Measurements from ENCODE around the gene NTPCR.
"Not testable (repeated sequence)": the region's sequence is repeated elsewhere in the genome, so short reads cannot be mapped to it uniquely, and the experiment has no call there.

The NTPCR gene

DNA sequence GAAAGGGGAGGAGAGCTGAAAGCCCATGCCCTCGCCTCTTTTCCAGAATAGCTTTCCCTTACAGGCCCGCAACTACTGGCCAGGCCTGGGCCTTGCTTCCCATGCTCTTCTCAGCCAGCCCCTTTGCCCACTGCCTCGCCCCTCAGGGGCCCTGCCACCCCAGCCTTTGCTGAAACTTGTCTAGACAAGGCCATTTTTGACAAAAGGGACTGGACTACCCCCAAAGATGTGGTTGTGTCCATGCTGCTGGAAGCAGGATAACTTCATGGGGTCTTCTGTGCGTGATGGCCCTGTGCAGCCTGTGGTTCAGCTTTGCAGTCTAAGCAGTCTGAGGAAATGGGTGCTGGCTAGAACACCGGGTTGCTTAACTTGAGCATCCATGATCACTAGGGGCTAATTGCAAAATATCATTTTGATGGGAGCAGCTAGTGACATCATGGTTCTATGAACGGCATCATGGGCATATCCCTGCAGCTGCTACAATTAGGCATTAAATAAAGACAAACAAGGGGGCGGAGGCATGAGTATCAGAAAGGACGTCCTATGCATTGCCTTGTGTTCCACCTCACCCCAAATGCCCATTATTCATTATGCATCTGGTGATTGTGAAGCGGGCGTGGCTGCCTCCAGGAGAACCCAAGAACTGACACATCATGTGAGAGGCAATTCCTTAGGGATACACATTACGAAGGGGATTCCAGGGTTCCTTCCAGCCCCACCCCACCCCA is 36.8 kb downstream of the NTPCR start:
- no peak for DNase-seq

DNA sequence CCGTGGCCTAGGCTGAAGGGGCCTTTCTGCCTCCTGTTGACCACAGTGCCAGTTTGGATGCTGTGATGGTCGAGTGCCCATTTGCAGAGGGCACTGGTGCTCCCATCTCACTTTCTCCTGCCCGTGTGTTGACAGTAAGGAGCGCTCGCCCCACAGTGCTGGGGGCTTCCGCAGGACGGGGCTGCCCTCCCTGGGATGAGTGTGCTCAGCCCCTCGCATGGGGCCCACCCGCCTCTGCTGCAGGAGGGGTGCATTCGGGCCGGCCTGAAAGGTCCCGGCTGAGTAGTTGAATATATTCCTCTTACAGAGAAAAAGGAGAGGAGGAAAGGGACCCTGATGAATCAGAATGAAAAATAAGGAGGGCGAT is 37.3 kb downstream of the NTPCR start:
- no peak for DNase-seq

DNA sequence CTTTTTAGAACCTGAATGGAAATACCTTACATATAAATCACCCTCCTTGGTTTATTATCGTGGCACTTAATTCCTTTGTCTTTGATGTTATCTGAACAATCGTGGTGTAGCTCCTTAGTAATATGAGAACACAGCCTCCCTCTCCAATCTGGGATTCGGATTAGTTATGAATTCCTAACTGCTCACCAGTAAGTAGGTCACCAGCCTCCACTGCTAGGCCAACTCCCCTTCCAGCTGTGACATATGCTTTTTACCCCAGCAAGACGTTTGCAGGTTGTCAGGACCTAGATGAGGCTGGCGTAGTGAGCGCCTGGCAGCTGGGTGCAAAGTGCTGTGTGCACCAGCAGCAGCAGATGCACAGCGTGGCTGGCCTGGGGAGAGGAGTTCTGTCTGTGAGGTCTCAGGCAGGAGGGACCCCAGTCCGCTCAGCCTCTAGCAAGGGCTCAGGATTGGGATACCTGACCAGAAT is 38.2 kb downstream of the NTPCR start:
- no peak for DNase-seq

DNA sequence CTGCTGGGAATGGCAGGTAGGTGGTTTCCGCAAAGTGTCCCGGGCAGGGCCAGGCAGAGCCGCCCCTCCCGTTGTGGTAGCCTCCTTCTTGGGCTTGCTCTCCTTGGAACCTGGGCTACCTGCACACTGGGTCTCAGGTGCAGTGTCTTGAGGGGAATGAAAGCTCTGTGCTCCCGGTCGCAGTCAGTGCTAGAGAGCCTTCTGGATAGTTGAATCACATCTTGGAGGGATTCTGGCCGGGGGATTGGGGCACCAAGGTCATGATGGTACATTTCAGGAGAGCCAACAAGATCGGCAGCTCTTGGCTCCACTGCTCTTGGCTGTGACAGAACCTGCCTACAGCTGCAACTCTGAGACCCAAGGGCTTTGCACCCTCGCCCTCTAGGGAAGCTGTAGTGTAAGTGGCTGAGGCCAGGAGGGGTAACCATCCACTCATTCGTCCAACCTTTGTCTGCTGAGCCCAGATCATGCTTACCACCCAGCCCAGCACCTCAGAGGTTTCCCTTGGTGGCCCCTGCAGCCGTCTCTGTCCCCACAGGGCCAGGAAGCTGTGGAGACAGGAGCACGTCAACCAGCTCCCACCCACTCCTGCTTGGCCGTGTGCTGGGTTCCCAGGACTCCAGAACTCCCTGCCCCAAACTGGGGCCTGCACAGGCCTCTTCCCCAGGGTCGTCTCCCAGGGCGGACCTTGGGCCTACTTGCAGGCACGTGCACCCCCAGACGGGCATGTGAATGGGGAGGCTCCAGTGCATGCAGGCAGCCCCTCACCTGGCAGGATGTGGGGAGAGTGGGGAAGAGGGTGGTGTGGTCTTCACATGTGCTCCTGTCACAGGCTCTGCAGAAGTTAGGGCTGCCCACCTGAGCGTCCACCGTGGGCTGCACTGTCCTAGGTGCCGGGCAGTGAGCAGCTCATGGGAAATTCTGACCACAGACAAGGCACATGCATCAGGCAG is 40.0 kb downstream of the NTPCR start:
- no peak for DNase-seq

DNA sequence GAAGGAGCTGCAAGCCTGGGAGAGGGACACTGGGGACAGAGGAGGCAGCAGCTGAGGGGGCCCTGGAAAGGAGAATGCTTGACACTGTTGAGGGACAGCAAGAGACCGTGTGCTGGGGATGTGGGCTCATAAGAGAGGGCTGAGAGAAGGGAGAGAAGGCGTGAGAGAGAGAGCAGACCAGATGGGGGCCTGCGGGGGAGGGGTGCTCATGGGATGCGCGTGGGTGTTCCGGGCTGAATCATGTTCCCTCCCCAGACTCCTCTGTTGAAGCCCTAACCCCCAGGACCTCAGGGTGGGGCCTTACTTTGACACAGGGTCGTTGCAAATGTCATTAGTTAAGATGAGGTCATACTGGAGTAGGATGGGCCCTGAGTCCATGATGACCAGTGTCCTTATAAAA is 40.8 kb downstream of the NTPCR start:
- no peak for DNase-seq

DNA sequence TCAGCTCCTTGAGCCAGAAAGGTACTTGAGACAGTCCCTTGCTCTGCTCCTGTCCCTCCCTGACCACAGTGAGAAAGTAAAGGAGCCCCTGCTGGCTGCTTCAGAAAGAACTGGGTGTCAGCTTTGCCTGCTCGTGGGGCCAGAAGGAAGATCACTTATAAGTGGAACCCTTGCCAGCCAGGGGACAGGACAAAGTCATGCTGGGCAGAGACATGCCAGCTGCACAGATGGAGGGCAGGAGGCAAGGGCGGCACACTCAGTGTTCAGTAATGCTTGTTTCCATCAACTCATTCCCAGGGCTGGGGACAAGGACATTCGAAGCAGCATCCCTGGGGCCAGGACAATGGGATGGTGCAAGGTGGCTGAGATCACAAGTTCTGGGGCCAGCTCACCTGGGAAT is 41.8 kb downstream of the NTPCR start:
- no peak for DNase-seq

DNA sequence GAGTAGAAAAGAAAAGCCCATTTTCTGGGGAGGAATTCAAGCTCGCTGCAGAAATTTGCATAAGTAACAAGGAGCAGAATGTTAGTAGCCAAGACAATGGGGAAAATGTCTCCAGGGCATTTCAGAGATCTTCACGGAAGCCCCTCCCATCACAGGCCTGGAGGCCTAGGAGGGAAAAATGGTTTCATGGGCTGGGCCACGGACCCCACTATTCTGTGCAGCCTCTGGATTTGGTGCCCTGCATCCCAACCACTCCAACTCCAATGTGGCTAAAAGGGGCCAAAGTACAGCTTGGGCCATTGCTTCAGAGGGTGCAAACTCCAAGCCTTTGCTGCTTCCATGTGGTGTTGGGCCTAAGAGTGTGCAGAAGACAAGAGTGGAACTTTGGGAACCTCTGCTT is 43.1 kb downstream of the NTPCR start:
- no peak for DNase-seq

DNA sequence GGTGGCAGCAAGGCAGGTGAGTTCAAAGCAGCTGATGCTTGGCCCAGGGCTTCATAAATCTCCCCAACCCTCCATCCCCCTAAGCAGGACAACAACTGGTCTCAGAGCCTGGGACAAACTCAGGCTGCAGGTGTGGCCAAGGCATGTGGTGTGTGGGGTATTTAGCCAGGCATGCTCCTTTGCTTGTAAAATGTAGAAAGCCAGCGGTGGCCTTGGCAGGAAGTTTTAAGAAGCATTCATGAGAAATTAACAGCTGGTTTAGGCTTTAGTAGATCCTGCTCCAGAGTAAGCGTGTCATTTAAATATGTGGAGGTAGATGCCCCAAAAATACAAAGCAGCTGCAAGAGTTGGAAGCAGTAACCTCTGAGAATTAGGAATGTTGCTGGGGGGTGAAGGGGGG is 44.8 kb downstream of the NTPCR start:
- no peak for DNase-seq

DNA sequence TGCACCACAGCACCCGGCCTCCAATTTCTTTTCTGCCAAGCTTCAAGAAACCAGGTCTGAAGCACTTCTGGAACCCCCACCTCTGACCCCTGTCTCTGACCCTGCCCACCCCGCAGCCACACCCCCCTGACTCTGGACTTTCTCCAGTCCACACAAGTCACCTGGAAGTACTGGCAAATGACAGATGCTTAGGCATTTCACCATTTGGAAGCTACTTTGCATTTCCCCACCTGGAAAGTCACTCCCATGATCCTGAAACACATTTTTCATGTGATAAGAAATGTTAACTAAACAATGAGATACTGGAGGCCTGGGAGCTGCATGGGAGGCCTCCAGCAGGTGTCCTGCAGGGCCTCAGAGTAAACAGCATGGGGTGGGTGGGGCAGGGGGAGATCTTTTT is 45.7 kb downstream of the NTPCR start:
- DNase-seq: no peak

DNA sequence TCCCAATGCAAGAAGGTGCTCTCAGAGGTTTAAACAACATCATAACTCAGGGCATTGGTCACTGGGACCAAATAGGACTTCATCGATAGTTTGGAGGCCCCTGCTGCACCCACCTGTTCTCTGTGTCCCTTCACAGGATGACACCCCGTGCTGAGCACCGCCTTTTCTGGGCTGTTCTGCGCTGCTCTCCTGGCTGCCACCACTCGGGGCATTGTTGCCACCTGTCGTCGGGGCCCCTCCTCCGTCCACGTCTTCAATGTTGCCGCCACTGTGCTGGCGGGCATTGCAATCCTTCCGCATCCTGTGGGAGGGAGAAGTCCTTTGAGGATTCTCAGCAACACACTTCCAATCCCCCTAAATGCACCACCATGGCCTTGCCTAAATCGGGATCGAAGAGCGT is 47.7 kb downstream of the NTPCR start:
- DNase-seq: no peak

DNA sequence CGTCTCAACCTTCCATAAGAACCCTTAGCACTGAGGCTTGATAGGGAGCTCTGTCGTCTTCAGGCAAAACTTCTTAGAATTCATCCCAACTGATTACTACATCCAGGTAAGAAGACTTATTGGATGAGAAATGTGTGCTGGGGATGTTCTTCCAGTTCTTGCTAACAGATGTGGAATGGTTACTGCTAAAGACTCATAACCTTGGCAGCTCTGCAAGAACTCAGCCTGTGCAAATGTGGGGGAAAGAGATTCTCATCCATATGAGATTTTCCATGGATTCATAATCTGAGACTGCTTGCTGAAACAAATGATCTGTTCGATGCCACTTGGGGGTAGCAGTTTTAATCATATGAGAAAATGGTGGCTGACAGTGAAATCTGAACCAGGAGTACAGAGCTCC is 48.2 kb downstream of the NTPCR start:
- DNase-seq: no peak

DNA sequence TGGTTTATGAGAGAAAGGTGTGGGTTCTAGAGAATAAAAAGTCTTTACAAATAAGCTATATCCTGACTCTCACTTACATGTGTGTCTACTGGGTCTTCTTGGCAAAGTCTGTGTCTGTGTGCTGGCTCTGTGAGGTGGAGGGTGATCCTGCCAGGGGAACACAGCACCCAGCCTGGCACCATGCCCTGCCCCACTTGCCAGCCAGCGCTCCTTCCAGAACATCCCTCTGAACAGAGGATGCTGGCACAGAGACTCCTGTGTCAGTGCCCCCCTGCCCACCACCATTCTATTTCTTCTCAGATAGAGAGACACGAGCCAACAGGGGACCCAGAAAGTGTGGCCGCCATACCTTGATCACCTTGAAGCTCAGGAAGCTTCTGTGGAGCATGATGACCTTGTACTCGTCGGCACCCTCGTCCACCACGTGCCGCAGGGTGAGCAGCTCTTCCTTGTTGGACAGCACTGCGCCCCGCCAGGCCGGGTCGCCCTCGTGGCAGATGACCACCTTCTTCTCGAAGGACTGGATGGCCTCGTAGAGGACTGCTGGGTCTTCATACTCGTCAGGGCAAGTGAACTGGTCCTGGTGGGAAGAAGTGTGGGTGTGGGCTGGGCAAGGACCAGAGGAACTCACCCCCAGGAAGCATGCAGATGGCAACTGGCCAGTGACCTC is 49.7 kb downstream of the NTPCR start:
- DNase-seq: no peak

DNA sequence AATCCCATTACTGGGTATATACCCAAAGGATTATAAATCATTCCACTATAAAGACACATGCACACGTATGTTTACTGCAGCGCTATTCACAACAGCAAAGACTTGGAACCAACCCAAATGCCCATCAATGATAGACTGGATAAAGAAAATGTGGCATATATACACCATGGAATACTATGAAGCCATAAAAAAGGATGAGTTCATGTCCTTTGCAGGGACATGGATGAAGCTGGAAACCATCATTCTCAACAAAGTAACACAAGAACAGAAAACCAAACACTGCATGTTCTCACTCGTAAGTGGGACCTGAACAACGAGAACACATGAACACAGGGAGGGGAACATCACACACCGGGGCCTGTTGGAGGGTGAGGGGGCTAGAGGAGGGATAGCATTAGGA is 53.2 kb downstream of the NTPCR start:
- not testable (repeated sequence) for DNase-seq

DNA sequence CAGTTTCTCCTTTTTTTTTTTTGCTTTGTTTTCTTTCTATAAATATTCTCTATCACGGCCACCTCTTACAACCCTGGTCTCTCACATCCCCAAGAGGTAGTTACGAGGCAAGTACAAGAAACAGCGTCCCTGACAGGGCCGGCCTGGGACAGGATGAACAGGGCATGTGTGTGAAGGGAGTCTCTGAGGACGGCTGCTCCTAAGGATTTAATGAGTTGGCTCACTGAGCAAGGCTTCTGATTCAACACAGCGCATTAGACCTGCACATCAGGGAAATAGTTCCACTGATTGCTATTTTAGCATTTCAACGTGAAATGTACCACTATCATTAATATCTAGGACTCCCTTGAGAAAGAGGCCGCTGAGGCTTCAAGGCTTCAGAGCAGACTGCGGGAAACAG is 54.0 kb downstream of the NTPCR start:
- no peak for DNase-seq

DNA sequence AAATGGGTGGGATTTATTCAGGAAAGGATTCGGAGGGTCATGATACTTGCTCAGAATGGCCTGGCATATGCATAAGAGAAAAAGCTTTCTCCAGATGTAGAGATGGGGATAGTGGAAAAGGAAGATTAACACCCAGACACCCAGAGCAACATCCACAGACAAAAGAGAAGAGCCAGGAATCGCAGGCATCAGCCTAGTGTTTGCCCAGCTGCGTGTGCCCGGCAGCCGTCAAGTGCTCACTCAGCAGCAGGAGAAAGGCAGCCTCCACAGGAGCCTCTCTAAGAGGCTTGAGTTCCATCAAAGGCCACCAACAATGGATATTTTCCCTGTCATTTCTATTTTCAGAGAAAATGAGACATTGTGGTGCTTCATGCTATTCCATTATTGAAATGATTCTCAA is 54.7 kb downstream of the NTPCR start:
- no peak for DNase-seq

DNA sequence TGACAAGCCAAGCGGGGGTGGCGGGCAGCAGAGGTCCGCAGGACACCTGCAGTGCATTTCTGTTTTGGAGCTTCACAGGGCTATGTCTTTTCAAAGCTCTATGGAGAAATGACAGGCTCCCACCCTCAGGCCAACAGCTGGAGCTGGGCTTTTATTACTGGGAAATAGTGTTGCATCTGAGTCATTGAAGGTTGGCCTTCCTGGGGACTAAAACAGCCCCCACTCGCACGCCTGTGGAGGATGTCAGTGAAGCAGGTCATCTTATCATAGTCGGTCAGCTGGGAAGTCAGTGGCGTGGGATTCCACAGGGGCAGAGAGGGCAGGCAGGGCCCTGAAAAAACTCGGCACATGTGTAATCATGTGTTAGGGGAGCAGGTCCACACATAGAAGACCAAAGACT is 55.3 kb downstream of the NTPCR start:
- no peak for DNase-seq

DNA sequence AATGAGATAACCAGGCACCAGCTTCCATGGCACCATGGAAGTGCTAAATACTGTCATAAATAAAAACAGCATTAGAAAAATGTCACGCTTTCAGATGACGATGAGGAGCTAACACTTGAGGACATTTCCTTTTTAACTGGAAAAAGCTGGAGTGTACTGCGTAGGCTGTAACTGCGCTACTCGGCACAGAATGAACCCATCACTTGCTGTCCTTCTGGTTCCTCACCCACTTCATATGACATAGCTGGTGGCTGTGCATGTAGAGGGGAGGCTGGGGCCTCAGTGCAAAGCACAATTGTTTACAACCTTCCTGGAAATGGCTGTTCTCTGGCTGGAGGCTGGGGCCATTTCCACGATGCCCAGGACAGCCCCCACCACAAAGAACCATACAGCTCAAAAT is 55.7 kb downstream of the NTPCR start:
- DNase-seq: no peak

DNA sequence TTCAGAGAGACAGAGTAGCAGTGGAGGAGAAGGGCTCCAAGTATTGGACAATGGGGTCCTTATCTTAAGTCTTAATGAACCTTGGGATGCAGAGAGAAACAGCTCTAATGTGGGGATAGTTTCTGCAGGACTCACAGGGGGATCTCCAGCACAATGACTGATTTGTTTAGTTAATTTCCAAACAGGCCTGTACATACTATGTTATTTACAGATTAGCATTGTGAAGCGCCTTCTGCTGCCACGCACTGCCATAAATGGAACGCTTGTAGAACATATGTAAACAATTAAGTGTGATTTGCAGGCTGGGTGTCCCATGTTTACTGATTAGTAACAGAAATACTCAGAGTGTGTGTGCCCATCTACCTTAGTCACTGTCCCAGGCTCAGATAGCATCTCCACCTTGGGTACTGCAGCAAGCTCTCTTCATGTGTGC is 56.1 kb downstream of the NTPCR start:
- no peak for DNase-seq

DNA sequence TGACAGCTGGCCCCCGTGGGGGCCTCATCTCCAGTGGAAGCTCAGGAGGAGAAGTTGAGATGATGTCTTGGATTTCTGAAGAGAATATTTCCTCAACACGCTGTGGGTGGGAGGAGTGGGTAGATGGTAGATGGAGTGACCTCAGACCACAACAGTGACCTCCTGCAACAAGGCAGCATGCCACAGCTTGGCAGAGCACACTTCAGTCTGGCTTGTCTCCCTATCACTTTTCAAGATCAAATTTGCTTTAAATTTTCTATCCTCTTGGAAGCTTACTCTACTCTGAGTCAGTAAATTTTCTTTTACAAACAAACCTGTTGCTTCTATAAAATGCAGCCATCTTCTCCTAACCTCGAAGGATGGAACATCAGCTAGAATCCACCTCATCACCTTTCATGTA is 59.7 kb downstream of the NTPCR start:
- DNase-seq: no peak

DNA sequence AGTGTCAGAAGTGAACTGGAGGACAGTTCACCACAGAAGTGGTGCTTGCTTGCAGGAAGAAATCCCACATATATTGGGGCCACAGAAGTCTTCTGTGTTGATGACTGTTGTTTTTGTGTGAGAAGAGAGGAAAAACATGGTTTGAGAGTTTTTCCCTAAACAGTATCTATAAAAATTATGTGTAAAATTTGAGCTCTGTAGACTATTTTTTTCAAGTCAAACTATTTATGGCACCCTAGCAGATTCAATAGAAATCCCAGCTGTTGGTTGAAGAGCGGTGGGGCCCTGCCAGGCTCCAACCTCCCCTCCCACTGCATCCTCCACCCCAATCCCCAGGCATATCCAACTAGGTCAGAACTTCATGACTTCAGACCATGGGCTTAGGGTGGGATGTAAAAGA is 61.6 kb downstream of the NTPCR start:
- DNase-seq: no peak

DNA sequence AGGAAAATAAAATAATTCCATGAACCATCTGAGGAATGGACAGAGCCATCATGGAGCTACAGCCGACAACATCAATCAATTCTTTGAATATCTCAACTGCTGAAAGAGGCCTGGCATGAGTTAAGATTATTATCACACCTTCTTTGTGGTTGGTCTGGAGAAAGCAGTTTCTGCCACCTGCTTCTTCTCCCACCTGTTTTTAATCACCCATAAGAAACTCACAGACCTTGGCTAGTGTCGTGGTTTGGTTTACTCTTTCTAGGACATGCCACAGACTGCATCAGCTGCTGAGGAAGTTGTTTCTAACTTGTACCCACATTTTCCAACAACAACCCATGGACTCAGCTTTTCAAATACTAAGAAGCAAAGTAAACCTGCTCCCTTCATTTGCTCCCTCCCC is 65.6 kb downstream of the NTPCR start:
- no peak for DNase-seq

DNA sequence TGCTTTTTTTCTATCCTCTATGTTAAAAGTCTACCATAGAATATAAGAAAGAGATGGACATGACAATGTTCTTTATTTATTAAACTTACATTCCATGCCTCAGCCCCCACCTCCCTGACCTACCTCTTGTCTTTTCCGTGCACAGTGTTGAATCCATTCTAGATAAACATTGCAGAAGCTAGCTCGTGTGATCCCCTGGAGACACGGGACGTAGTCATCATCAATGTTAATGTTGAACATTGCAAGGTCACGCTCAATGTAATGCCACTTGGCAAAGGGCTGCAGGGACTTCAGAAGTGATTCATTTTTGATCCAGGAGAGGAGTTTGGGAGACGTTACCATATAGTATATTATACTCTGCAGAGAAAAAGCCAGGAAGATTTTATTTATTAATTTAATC is 66.4 kb downstream of the NTPCR start:
- DNase-seq: no peak

DNA sequence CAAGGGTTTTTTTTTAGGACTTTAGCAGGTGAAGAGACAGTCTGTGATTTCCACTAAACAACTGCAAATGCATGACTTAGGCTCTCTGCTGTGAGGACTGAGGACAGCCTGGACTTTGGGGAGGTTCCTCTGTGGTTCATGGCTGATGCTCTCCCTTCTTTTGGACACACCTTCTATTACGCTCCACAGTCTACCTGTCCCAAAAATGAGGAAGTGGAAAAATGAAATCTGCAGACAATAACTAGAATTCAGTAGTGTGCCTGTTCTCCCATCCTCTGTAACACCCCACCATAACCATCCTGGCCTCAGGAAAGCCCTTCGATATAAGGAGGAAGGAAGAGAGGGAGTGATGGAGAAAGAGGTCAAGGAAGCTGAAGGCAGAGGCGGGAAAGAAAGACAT is 68.7 kb downstream of the NTPCR start:
- no peak for DNase-seq
